ENCODE data around the gene SRP14.

SRP14 gene

DNA sequence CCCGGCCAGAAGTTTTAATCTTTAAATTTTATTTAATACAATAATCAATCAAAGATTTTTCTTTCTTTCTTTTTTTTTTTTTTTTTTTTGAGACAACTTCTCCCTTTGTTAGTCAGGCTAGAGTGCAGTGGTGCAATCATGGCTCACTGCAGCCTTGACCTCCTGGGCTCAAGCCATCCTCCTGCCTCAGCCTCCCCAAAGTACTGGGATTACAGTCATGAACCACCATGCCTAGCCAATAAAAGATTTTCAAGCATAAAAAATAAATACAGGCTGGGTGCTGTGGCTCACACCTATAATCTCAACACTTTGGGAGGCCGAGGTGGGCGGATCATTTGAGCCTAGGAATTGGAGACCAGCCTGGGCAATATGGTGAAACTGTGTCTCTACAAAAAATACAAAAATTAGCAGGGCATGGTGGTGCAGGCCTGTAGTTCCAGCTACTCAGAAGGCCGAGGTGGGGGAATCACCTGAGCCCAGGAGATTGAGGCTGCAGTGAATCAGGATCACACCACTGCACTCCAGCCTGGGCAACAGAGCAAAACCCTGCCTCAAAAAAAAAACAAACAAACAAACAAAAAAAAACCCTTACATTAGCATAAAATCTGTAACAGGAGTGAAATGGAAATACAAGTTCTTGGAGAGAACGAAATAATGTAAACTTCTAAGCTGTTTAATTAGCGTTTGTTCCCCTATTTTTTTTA, 29.1 kb upstream of the SRP14 start:
- DNase-seq (ENCODE audit: low read depth), result no peak

DNA sequence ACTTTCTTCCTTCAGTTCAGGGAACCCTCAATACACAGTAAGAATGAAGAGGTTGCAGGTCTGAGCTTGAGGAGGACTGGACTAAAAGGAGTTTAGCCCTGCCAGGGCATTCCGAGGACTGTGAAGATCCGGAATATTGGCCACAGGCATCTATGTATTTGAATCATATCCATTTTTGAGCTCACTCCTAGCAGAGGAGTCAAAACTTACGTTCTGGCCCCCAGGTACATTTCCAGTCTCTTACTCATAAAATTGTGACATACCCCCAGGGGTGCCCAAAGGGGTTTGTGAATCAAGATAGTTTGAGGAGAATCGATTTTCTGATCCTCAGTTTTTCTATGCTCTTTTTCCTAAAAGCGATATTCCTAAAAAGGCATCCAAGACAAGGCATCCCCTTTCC, 27.6 kb upstream of the SRP14 start:
- DNase-seq (ENCODE audit: low read depth), result no peak

DNA sequence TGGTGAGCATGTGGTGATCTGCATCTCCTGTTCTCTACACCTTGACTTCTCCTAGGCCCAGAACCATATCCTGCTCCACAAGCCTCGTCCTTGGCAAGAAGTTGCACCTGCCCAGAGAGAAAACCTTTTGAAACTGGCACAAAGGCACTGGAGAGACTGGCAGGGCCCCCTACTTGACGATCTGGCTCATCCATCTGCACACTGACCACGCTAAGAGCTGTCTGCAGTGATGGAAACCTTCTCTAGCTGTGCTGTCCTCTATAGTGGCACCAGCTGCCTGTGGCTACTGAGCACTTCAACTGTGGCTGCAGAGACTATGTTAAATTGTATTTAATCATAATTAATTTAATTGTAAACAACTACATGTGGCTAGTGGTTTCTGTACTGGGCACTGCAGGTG, 26.2 kb upstream of the SRP14 start:
- no peak for DNase-seq (ENCODE audit: low read depth)

DNA sequence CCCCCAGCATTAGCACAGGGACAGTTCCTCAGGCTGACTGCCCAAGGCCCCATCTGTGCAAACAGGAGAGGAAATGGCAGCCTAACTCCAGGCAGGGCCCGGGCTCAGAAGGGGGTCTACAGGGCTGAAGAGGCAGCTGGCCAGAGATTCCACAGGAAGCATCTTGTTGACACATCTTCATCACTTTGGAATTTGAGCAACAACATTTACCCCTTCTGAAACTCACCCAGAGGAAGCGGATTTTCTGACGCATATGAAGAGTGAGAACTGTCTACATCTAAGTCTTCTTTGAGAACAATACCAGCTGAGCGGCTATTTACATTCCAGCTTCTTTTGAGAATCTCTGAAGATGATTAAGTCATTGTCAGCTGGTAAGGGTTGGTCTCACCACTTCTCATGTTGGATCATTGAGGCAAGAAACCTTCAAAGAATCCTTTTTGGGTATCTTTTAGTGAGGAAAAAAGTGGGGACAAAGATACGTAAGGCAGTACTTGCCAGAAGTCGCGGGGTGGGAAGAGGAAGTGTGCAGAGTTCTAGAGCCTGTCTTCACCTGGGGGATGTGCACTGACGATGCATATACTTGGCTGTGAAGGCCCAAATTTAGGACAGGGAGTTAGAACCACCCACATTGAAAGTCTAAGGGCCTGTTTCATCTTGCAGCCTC, 25.4 kb upstream of the SRP14 start:
- DNase-seq (ENCODE audit: low read depth), result no peak

DNA sequence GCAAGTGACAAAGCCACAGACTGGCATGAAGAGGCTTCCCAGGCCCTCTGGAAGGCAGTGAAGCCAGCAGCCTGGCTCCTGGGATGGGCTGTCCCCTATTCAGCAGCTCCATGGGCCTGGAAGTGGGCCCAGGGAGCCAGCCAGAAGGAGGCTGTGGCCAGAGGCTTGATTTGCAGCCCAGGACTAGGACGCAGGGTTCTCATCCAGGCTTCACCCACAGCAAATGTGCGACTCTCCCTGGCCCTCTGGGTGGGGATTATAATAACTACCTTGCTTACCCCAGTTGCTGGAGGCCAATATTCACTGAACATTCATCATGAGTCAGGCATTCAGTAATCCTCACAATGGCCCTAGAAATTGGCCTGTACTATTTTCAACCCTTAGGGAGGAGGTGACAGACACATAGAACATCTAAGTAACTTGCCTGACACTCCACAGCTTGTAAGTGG, 24.6 kb upstream of the SRP14 start:
- DNase-seq (ENCODE audit: low read depth), result no peak

DNA sequence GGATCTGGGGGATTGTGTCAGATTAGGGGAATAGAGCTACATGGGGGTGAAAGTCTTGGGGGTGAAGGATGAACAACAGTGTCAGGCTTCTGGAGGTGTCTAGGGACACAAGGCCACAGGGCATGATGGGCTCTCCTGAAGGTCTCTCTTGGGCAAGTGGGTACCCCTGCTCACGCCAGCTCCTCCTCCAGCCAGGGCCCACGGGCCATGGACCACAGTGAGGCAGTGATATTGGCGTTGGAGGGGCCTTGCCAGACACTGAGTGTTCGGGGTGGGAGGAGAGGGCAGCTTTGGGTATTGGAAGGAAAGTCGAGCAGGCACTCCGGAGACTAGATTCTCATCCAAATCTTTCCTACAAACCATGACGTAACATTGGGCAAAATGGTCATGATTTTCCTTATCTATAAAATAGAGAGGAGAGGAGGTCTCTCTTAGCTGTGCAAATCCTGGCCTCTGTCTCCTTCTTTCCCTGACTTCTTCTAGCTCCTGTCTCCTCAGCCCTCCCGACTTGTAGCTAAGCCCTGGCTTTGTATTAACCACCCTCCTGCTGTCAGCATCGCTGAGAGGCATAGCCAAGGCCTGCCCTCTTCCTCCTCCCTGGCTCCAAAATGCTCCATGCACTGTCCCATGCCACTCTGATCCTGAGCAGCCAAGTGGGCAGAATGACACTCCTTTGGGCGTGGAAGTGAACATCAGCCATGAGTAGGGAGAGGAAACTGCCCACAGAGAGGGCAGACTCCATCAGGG, 24.0 kb upstream of the SRP14 start:
- DNase-seq (ENCODE audit: low read depth), result no peak

DNA sequence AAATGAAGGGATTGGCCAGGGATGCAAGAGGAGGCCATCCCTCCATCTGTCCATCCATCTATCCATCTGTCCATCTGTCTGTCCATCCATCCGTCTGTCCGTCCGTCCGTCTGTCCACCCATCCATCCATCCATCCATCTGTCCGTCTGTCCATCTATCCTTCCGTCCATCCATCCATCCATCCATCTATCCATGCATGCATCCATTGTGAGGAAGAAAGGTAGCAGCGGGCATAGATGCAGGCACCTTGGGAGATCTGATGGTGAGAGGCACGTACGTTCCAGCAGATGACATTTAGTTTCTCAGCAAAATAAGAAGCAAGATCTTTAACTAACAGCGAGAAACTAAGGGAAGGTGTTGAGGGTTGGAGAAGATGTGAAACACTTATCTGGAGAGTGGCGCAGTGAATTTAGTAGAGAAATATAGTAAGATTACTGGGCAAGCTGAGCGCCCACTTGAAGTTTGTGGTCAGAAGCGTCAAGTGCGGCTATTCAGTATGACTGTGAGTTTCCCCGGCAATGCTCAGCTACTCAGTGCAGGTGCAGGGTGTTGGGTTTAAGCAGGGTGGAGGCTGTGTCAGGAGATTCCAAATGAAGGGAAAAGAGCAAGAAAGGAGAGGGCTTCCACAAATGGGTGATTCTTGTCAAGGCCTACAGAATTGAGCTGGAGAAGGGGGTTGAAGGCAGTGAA, 22.4 kb upstream of the SRP14 start:
- DNase-seq (ENCODE audit: low read depth), result no peak

DNA sequence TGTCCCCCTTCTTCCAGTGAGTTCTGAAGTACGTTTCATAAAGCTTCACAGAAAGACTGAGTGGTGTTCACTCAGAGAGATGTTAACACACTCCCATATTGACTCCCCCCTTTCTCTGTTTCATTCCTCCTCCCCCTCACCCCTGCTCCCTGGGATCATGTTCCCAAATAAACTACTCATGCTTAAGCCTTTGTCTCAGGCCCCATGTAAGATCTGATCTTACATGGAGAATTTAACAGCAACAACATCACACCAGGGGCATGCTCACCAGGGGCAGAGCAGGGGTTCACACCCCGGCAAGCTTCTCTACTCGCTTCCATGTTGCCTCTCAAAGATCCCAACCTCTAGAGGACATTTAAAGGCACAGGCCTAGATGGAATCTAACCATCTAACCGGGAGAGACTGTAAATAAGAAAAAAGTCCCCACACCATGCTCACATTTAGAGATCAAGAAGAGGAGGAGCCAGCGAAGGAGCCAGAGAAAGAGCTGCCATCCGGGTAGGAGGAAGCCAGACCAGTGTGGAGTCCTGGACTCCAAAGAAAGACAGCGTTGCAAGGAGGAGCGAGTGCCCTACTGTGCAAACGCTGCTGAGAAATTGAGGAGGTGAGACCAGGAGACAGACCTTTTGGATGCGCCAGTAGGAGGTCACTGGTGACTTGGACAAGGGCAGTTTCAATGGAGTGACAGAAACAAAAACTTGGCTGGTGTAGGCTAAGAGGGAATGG, 21.4 kb upstream of the SRP14 start:
- DNase-seq (ENCODE audit: low read depth), result no peak

DNA sequence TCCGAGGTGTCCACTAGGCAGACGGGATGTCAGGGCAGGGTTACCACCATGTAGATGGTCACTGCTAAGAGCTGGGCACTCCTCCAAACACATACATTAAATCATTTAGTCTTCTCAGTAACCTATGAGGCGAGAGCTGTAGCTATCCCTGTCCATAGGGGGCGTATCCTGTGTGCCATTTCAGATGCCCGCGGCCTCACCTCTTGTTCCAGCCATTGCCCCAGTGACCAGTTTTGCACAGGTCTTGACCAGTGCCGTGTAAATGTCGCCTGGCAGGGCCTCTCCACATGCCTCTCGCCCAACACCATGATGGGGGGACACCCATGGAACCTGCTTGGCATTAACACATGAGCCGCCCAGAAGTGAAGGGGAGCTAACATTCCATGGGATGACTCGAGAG, 20.8 kb upstream of the SRP14 start:
- no peak for DNase-seq (ENCODE audit: low read depth)

DNA sequence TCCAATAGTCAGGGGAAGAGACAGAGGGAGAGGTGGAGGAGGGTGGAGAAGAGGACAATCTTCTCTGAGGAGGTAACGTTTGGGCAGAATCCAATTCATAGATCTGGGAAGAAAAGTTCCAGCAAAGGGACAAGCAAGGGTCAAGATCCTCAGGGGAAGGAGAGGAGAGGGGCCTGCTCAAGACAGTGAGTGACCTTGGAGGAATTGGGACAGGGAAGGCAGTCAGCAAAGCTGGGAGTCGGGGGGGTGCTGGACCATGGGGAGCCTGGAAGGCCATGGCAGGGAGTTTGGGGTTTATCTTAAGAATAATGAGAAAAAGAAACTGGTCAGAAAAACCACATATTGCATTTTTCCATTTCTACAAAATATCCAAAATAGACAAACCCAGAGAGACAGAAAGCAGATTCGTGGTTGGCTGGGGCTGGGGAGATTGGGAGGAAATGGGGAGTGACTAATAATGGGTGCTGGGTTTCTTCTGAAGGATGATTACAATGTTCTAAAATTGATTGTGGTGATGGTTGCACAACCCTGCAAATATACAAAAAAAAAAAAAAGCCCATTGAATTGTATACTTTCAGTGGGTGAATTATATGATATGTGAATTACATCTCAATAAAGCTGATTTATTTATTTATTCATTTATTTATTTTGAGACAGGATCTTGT, 19.6 kb upstream of the SRP14 start:
- no peak for DNase-seq (ENCODE audit: low read depth)

DNA sequence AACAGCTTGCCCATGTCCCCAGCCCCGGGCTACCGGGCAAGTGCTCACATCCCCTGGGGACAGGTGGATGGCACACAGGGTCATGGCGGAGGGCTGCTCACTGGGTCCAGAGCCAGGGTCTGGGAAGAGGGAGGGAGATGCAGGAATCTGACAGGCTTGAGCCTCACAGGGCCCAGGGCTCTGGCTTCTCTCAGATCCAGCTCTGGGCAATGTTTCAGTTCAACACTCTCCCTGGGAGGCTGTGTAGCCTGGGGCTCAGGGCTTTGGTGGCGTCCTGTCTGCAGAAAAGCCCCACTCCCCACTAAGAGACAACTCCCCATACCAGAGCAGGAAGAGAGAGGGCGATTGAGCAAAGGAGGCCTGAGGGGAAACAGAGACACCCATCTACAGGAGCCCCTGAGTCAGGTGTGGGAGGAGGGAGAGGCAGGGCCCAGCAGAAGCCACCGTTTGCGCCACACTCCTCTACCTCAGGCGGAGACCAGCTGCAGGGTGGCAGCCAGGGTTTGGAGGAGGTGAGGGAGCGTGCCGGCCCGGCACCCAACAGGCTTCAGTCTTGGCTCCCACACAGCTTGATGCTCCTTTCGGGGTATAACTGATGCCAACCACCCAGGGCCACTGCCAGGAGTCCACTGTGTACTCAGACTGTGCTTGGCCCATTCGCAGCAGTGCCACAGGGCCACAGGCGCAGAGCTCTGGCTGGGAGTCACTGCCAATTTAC, 16.8 kb upstream of the SRP14 start:
- DNase-seq (ENCODE audit: low read depth), result no peak

DNA sequence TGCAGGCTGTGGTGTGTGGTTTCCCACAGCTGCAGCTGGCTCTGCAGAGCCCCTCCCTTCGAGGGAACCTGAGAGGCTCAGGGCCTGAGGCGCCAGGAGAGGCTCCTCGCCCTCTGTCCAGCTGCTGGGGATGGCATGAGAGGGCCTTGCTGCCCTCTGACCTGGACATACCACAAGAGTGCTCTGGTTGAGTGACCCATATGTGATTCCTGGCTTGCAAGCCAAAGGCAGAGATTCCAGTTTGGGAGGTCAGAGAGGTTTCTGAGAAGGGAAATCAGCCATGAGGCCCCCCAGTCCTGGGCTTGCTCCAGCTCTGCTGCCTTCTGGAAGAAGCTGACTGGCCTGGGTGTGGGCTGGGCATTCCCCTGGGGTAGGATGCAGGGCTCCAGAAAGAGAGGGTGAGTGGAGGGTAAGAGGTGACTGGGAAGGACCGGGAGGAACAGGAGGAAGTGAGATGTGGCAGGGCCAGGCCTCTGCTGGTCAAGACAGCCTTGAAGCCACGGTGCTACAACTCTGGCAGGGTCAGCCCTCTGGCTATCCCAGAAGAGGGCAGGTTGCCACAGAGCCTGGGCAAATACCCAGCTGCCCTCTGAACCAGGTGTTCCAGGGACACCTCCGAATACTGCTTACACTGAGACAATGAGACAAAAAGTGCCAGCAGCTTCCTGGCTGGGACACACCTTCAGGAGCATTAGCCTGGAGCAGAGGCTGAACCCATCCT, 16.0 kb upstream of the SRP14 start:
- DNase-seq (ENCODE audit: low read depth), result no peak

DNA sequence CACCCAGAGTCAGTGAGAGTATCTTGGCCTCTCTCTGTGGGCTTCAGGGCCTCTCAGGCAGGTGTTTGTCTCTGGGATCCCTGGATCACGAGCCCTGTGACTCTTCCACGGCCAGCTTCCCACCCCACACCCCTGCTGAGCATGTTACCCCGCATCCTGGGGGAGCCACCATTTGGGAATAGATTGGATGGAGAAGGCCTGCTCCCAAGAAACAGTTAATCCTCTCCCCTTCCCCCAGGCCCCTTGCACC, 15.5 kb upstream of the SRP14 start:
- no peak for DNase-seq (ENCODE audit: low read depth)

DNA sequence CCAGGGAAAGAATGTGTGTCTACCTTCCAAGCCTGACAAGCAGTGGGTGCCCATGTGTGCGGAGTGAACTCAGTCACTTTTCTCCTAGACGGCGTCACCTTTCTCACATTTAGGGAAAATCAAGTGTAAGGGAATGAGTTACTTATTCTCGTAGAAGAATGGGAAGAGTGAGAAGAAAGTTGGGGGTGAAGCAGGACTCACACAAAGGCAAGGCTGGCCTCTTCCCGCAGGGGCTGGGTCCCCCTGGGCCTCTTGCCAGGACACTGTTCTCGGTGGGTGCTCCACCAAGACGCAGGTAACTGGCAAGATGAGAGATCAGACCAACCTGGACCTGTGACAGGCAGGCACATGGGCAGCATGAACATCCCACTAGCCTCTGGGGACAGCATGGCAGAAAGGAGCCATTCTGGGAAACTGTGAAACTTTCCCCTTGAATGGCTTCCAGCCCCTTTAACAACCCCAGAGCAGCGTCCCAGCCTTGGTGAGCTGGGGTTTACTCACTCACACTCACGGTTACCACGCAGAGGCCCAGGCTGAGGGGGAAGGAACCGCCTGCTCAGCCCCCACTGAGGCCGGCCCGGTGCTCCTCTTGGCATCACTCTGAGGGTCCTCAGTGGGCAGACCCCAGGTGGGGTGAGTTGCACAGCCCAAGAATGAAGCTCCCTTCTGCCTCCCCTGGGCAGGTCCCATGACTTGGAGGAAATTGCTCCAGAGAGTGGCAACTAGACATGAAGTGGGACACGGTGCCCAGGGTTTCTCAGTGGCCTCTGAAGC, 15.0 kb upstream of the SRP14 start:
- DNase-seq (ENCODE audit: low read depth), result no peak

DNA sequence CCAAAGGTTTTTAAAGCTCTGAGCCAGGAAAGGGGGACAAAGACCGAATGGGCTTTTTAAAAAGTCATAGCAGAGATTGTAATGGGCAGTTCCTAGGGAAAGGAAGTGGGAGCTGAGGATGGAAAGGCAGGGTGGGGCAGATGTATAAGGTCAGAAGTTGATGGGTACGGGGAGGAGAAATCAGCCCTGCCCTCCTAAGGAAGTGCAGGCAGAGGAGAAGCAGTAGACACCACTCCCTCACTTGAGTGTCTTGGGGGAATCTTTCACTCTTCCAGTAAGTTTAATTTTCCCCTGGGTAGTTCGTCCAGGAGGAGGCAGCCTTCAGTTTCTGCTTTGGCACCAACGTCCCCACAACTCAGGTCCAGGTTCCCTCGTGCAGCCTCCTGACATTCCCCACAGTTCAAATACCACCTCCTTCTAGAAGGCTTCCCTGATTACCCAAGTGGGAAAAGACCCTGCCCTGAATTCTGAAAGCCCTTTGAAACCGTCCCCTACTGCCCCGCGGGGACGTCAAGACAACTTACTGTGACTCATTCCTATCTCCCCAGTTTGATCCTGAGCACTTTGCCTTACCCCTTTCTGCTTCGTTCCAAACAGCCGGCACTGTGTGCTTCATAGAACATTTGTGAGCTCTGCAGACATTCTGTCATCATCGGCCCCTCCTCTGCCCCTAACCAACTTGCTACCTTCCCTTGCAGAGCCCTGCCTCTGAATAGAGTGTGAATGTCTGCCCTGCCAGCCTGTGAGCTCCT, 14.3 kb upstream of the SRP14 start:
- no peak for DNase-seq (ENCODE audit: low read depth)

DNA sequence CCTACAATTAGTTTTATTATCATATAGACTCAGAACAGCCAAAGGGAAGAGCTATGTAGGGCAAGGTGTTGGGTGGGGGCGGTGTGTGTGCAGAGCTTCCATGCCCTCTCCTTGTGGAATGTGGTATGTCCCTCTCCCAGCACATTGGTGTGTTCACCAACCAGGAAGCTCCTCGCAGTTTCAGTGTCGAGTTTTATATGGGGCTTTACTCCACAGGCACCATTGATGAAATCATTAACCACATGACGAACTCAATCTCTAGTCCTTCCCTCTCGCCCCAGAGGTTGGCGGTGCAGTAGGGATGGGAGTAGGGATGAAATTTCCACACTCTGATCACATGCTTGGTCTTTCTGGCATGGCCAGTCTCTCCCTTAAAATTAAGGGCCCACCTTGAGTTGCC, 13.6 kb upstream of the SRP14 start:
- DNase-seq (ENCODE audit: low read depth), result no peak

DNA sequence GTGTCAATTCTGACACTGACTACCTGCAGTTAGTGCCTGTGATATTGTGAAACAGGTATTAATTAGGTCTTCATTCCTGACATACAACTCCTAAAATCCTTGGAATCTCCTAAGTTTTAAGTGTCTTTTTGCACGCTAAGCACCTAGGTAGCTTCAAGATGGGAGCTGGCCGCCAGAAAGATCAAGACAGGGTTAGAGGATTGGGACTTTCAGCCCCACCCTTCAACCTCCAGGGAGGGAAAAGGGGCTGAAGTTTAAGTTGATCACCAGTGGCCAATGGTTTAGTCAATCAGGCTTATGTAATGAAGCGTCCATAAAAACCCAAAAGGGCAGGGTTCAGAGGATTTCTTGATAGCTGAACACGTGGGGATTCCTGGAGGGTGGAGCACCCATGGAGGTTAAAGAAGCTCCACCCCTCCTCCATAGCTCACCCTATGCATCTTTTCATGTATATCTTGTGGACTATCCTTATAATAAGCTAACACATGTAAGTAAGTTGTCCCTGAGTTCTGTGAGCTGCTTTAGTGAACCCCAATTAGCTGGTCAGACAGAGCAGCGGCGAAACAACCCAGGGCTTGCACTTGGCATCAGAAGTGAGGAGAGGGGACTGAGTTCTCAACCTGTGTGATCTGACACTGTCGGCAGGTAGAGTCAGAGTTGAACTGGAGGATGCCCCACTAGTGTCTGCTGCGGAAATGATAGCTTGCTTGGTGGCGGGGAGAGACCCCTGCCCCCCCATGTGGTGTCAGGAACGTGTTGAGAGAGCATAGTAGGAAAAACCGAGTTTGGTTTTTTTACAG, 12.8 kb upstream of the SRP14 start:
- DNase-seq (ENCODE audit: low read depth), result no peak
